Panc1 (cell line): ENCODE results near the gene KLHDC1. TPM values are rescaled to one million over a fixed set of nuclear protein-coding genes. Genes with fewer than 3 reads are reported as not detected.
"Not testable (repeated sequence)": the region's sequence is repeated elsewhere in the genome, so short reads cannot be mapped to it uniquely, and the experiment has no call there.

Source experiments
- ATAC-seq: fragments of 200-7000 bp; cut with Tn5 transposase; 2 replicates; pipeline ENCODE4 v1.9.1; 2020; ENCODE audit warnings: mild to moderate bottlenecking, moderate library complexity
- BruUV-seq: library from RNA; stranded (reverse); fragments of 400-500 nt; replicated peaks from 2 replicates; lab custom pipeline; 2021; lab: Mats Ljungman, UMichigan
- CTCF ChIA-PET: fragments of 300-600 bp; sonication (Branson Sonifier 250); formaldehyde crosslinking; loops from one replicate; lab custom pipeline; 2022; ENCODE audit warnings: antibody characterized with exemption; lab: Charles Lee
- POLR2A ChIA-PET: fragments of 300-600 bp; sonication (Branson Sonifier 250); formaldehyde crosslinking; loops from one replicate; lab custom pipeline; 2022; ENCODE audit warnings: antibody characterized with exemption; lab: Charles Lee
- DNase-seq: peaks from one replicate; pipeline ENCODE4 v3.0.0-alpha.2; 2010; ENCODE audit warnings: low read depth, low spot score
- H3K27ac ChIP-seq: 2 replicates; pipeline ENCODE4 v1.5.1; 2011; ENCODE audit warnings: mild to moderate bottlenecking, low read length, inconsistent platforms
- H3K27me3 ChIP-seq: fragments of 200-500 bp; sonication (Bioruptor generic); 2 replicates; pipeline ENCODE4 v1.6.0; 2014; ENCODE audit warnings: low read length, inconsistent platforms; ENCODE audit not compliant: control insufficient read depth, insufficient read depth
- H3K36me3 ChIP-seq: fragments of 200-500 bp; sonication (Bioruptor generic); 2 replicates; pipeline ENCODE4 v1.5.1; 2014; ENCODE audit warnings: inconsistent platforms, mild to moderate bottlenecking, low read length, moderate library complexity; ENCODE audit not compliant: control insufficient read depth, insufficient read depth
- H3K4me1 ChIP-seq: 2 replicates; pipeline ENCODE4 v1.5.1; 2011; ENCODE audit warnings: inconsistent platforms, mild to moderate bottlenecking, low read length, moderate library complexity; ENCODE audit not compliant: control insufficient read depth, insufficient read depth
- H3K4me3 ChIP-seq, 2 experiments: 2 replicates each; pipeline ENCODE4 v1.5.1; 2011 to 2012; ENCODE audit warnings: low read depth in 2 of 2, low read length in 2 of 2, mild to moderate bottlenecking in 2 of 2, inconsistent platforms in 1 of 2, moderate library complexity in 1 of 2
- H3K9me3 ChIP-seq: fragments of 200-500 bp; sonication (Bioruptor generic); 2 replicates; pipeline ENCODE4 v1.5.1; 2014; ENCODE audit warnings: low read depth, mild to moderate bottlenecking, inconsistent platforms, low read length, moderate library complexity; ENCODE audit not compliant: control insufficient read depth, insufficient read depth
- POLR2AphosphoS5 ChIP-seq: IDR thresholded peaks from 2 replicates; pipeline ENCODE4 v1.6.1; 2012; ENCODE audit warnings: mild to moderate bottlenecking, low read depth, low read length, moderate library complexity
- SIN3A ChIP-seq: IDR thresholded peaks from 2 replicates; pipeline ENCODE4 v1.6.1; 2012; ENCODE audit warnings: low read depth, mild to moderate bottlenecking, low read length, moderate library complexity, borderline replicate concordance; ENCODE audit not compliant: insufficient read depth
- TCF7L2 ChIP-seq: IDR thresholded peaks from 2 replicates; pipeline ENCODE4 v1.6.1; 2011; ENCODE audit warnings: mild to moderate bottlenecking, low read depth, low read length, inconsistent platforms
- in situ Hi-C: cut with HindIII; loops from 2 replicates; pipeline ENCODE4 v1.10.0; 2016; ENCODE audit warnings: low sequenced_read_pairs, low pct_unique_long_range_greater_than_20kb
- intact Hi-C: fragments of 100-400 bp; cut with micrococcal nuclease; formaldehyde crosslinking; loops from one replicate; pipeline ENCODE4 v1.10.0; 2022; ENCODE audit not compliant: unreplicated experiment
- total RNA-seq: library from RNA; stranded (reverse); gene quantifications from one replicate; pipeline ENCODE4 v1.2.1, GENCODE V29; 2021; ENCODE audit not compliant: unreplicated experiment
- TF ChIP-seq, protein P1 (sequence below), 2 experiments: IDR thresholded peaks; 2 replicates each; pipeline ENCODE4 v1.6.1; 2011 to 2012; ENCODE audit warnings: low read depth in 2 of 2, control low read depth in 1 of 2, low read length in 1 of 2, mild to moderate bottlenecking in 1 of 2, moderate library complexity in 1 of 2; ENCODE audit not compliant: insufficient read depth in 1 of 2
- TF ChIP-seq, protein P2 (sequence below): fragments of 450-650 bp; IDR thresholded peaks from 2 replicates; pipeline ENCODE4 v1.5.1; 2017; ENCODE audit warnings: mild to moderate bottlenecking

The KLHDC1 gene
- total RNA-seq, 1 experiment from 2014 or later: 1.3 TPM

DNA sequence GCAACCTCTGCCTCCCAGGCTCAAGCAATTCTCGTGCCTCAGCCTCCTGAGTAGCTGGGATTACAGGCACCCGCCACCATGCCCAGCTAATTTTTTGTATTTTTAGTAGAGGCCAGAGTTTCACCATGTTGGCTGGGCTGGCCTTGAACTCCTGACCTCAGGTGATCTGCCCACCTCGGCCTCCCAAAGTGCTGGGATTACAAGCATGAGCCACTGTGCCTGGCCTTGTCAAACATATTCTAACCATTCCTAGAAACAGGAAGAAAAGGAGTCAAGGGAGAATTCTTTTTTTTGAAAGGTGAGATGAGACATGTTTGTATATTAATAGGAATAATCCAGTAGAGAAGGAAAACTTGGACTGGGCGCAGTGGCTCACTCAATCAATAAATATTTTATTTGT, 11.6 kb downstream of the KLHDC1 start:
- POLR2A ChIA-PET, CTCF ChIA-PET, BruUV-seq: not testable (repeated sequence)

DNA sequence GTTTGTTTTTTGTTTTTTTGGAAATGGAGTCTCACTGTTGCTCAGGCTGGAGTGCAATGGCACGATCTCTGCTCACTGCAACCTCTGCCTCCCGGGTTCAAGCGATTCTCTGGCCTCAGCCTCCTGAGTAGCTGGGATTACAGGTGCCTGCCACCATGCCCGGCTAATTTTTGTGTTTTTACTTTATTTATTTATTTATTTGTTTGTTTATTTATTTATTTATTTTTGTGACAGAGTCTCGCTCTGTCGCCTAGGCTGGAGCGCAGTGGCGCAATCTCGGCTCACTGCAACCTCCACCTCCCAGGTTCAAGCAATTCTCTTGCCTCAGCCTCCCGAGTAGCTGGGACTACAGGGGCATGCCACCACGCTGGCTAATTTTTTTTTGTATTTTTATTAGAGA, 18.1 kb downstream of the KLHDC1 start:
- H3K4me3 ChIP-seq, CTCF ChIA-PET, in situ Hi-C loops, DNase-seq, ATAC-seq, POLR2A ChIA-PET, H3K27ac ChIP-seq, H3K9me3 ChIP-seq, H3K27me3 ChIP-seq, BruUV-seq, H3K36me3 ChIP-seq, H3K4me1 ChIP-seq, intact Hi-C loops: not testable (repeated sequence)

More for the DNA sequence above, 11.6 kb downstream of the KLHDC1 start:
- H3K27me3 ChIP-seq, H3K27ac ChIP-seq, in situ Hi-C loops, DNase-seq, intact Hi-C loops, H3K36me3 ChIP-seq, H3K4me1 ChIP-seq, ATAC-seq, H3K9me3 ChIP-seq, H3K4me3 ChIP-seq: not testable (repeated sequence)

DNA sequence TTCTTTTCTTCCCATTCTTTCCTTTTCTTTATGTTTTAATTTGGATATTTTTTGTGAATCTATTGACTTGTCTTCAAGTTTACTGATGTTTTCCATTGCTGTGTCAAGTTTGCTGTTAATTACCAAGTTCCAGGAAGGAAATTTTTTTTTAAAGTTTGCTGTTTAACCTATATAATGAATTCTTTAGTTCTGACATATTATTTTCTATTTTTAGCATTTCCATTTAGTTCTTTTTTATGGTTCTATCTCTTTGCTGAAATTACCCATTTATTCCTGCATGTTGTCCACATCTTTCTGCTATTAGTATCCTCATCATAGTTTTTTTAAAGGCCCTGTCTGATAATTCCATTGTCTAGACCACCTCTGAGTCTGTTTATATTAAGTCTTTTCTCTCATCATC, 27.8 kb downstream of the KLHDC1 start:
- DNase-seq: no peak
- in situ Hi-C loops: no loop called here
- TF ChIP-seq, protein P1, sequence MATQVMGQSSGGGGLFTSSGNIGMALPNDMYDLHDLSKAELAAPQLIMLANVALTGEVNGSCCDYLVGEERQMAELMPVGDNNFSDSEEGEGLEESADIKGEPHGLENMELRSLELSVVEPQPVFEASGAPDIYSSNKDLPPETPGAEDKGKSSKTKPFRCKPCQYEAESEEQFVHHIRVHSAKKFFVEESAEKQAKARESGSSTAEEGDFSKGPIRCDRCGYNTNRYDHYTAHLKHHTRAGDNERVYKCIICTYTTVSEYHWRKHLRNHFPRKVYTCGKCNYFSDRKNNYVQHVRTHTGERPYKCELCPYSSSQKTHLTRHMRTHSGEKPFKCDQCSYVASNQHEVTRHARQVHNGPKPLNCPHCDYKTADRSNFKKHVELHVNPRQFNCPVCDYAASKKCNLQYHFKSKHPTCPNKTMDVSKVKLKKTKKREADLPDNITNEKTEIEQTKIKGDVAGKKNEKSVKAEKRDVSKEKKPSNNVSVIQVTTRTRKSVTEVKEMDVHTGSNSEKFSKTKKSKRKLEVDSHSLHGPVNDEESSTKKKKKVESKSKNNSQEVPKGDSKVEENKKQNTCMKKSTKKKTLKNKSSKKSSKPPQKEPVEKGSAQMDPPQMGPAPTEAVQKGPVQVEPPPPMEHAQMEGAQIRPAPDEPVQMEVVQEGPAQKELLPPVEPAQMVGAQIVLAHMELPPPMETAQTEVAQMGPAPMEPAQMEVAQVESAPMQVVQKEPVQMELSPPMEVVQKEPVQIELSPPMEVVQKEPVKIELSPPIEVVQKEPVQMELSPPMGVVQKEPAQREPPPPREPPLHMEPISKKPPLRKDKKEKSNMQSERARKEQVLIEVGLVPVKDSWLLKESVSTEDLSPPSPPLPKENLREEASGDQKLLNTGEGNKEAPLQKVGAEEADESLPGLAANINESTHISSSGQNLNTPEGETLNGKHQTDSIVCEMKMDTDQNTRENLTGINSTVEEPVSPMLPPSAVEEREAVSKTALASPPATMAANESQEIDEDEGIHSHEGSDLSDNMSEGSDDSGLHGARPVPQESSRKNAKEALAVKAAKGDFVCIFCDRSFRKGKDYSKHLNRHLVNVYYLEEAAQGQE (IDR thresholded peaks at IDR 0.05; ENCODE audit: insufficient read depth in 1 of 2, low read depth in 2 of 2, low read length in 1 of 2): no peak
- TF ChIP-seq TCF7L2: no peak
- TF ChIP-seq POLR2AphosphoS5: no peak
- TF ChIP-seq, protein P2, sequence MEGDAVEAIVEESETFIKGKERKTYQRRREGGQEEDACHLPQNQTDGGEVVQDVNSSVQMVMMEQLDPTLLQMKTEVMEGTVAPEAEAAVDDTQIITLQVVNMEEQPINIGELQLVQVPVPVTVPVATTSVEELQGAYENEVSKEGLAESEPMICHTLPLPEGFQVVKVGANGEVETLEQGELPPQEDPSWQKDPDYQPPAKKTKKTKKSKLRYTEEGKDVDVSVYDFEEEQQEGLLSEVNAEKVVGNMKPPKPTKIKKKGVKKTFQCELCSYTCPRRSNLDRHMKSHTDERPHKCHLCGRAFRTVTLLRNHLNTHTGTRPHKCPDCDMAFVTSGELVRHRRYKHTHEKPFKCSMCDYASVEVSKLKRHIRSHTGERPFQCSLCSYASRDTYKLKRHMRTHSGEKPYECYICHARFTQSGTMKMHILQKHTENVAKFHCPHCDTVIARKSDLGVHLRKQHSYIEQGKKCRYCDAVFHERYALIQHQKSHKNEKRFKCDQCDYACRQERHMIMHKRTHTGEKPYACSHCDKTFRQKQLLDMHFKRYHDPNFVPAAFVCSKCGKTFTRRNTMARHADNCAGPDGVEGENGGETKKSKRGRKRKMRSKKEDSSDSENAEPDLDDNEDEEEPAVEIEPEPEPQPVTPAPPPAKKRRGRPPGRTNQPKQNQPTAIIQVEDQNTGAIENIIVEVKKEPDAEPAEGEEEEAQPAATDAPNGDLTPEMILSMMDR: no peak
- TF ChIP-seq SIN3A: no peak
- Histone ChIP-seq H3K4me1 (no peaks in the 10 kb centered on the region), H3K9me3 (no peaks in the 10 kb centered on the region), H3K36me3 (no peaks in the 10 kb centered on the region), H3K27me3 (no peaks in the 10 kb centered on the region), H3K4me3 (no peak overlapping the region), H3K27ac (no peak overlapping the region)
- intact Hi-C loops: no loop called here
- ChIA-PET POLR2A (no interaction called here), CTCF (no interaction called here)
- BruUV-seq: no TSS peak
- ATAC-seq: no peak

DNA sequence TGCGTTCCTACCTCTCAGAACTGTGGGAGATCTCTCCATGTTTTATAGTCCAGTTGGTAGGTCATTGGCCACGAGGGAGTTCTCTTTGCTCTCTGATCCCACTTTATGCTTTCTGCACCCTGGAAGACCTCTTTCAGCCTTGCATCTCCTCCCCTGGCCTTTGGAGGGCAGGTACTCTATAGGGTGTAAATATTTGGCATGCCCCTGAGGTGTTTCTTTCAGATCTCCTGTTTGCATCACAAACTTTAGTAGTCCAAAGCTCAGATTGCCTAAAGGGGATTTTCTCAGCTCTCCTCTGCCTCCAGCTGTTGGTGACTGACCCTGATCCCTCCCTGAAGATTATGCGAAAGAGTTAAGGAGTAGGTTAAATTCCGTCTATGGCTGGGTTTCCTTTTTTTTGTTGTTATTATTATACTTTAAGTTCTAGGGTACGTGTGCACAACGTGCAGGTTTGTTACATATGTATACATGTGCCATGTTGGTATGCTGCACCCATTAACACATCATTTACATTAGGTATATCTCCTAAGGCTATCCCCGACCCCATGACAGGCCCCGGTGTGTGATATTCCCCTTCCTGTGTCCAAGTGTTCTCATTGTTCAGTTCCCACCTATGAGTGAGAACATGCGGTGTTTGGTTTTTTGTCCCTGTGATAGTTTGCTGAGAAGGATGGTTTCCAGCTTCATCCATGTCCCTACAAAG, 29.0 kb downstream of the KLHDC1 start:
- in situ Hi-C loops, ATAC-seq, DNase-seq, H3K4me3 ChIP-seq, BruUV-seq, CTCF ChIA-PET, H3K4me1 ChIP-seq, H3K27ac ChIP-seq, H3K27me3 ChIP-seq, intact Hi-C loops, H3K9me3 ChIP-seq, H3K36me3 ChIP-seq: not testable (repeated sequence)
- POLR2A ChIA-PET: interaction anchor here (0.5 kb wide), 2 partner anchors 137 to 508 kb away, joined by 6 to 7 read pairs; no protein-coding TSS in a partner anchor
